Measurements from ENCODE around the gene JMJD1C. TPM values are rescaled to one million over a fixed set of nuclear protein-coding genes. Genes with fewer than 3 reads are reported as not detected.

JMJD1C gene
- total RNA-seq, 1 donor from 2014 or later, result 68.7 TPM

GRCh38 chr10:63409465-63410027, 56.2 kb downstream of the JMJD1C start:
- no peak for TF ChIP-seq CTCF (conservative IDR thresholded peaks at IDR 0.05)
- Mint-ChIP-seq H3K9me3 (no peaks in the 10 kb centered on the region), H3K27ac (ENCODE audit: unreplicated experiment) (peak overlapping the region; percentile 5), H3K36me3 (ENCODE audit: low read depth) (no peaks in the 10 kb centered on the region), H3K27me3 (ENCODE audit: low read depth) (no peaks in the 10 kb centered on the region), H3K4me3 (no peak overlapping the region), H3K4me1 (peaks cover 30% of the 10 kb centered on the region)
- DNase-seq (ENCODE audit: low read depth, low spot score), result no peak

DNA sequence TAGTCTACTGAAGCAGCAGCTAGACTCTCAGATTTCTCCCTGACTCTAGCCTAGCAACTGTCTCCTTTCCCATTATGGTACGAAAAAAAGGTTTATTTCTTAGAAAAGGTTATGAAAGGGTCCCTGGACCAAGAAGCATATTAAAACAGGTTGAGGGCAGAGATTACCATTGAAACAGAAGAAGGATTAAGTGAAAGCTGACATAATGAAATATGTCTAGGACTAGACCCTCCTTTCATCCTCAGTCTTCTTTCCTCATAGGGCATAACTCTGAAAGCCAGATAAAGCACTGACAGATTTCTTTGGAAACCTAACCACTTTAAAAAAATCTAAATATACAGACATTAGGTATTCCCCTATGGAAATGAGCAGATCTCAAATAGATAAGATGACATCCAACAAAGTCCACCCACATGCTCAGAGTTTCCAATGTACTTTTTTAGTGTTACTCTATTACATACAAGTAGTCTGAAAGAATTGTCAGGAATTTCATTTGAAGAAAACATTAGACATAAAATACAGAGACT, 58.6 kb downstream of the JMJD1C start:
- no peak for DNase-seq (ENCODE audit: low read depth, low spot score)
- Mint-ChIP-seq H3K4me1 (peaks cover 28% of the 10 kb centered on the region), H3K36me3 (ENCODE audit: low read depth) (no peaks in the 10 kb centered on the region), H3K27me3 (ENCODE audit: low read depth) (no peaks in the 10 kb centered on the region), H3K9me3 (no peaks in the 10 kb centered on the region), H3K4me3 (no peak overlapping the region), H3K27ac (ENCODE audit: unreplicated experiment) (no peak overlapping the region)
- no peak for TF ChIP-seq CTCF (conservative IDR thresholded peaks at IDR 0.05)

GRCh38 chr10:63396133-63396761, 69.5 kb downstream of the JMJD1C start:
- DNase-seq (ENCODE audit: low read depth, low spot score), result no peak
- Mint-ChIP-seq H3K4me1 (peaks cover 3% of the 10 kb centered on the region), H3K9me3 (peaks cover 9% of the 10 kb centered on the region), H3K36me3 (ENCODE audit: low read depth) (peaks cover 12% of the 10 kb centered on the region), H3K27me3 (ENCODE audit: low read depth) (no peaks in the 10 kb centered on the region), H3K4me3 (no peak overlapping the region), H3K27ac (ENCODE audit: unreplicated experiment) (no peak overlapping the region)
- TF ChIP-seq CTCF (conservative IDR thresholded peaks at IDR 0.05), result no peak

DNA sequence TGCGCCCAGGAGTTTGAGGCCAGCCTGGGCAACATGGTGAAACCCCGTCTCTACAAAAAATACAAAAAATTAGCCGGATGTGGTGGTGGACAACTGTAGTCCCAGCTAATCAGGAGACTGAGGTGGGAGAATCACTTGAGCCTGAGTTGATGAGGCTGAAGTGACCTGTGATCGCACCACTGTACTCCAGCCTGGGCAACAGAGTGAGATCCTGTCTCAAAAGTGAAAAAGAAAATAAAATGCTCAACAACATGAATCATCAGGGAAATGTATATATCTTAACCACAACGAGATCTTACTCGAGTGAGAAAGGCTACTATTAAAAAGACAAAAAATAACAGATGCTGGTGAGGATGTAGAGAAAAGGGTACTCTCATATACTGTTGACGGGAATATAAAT, 72.7 kb downstream of the JMJD1C start:
- peaks cover 38% of the 10 kb centered on the region for H3K36me3 Mint-ChIP-seq (ENCODE audit: low read depth)
- peaks cover 27% of the 10 kb centered on the region for H3K9me3 Mint-ChIP-seq
- H3K27ac Mint-ChIP-seq (ENCODE audit: unreplicated experiment), result no peak overlapping the region
- H3K4me3 Mint-ChIP-seq, result no peak overlapping the region
- no peak for TF ChIP-seq CTCF (conservative IDR thresholded peaks at IDR 0.05)
- DNase-seq (ENCODE audit: low read depth, low spot score), result no peak
- no peaks in the 10 kb centered on the region for H3K27me3 Mint-ChIP-seq (ENCODE audit: low read depth)
- H3K4me1 Mint-ChIP-seq, result peaks cover 7% of the 10 kb centered on the region

DNA sequence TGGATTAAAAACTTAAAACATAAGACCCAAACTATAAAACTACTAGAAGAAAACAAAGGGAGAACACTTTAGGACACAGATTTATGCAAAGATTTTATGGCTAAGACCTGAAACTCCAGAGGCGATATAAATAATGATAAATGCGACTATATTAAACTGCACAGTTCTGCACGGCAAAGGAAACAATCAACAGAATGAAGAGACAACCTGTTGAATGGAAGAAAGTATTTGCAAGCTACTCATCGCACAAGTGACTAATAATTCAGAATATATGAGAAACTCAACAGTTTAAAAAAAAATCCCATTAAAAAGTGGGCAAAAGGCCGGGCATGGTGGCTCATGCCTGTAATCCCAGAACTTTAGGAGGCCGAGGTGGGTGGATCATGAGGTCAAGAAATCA, 73.6 kb downstream of the JMJD1C start:
- no peak for TF ChIP-seq CTCF (conservative IDR thresholded peaks at IDR 0.05)
- H3K36me3 Mint-ChIP-seq (ENCODE audit: low read depth), result peaks cover 41% of the 10 kb centered on the region
- DNase-seq (ENCODE audit: low read depth, low spot score), result no peak
- H3K27me3 Mint-ChIP-seq (ENCODE audit: low read depth), result no peaks in the 10 kb centered on the region
- H3K27ac Mint-ChIP-seq (ENCODE audit: unreplicated experiment), result no peak overlapping the region
- no peak overlapping the region for H3K4me3 Mint-ChIP-seq
- peaks cover 27% of the 10 kb centered on the region for H3K9me3 Mint-ChIP-seq
- peaks cover 9% of the 10 kb centered on the region for H3K4me1 Mint-ChIP-seq

Data from neural crest cell (in vitro differentiated cells).